Transverse colon (tissue), 4 donors: ENCODE results near the gene LRP4.

ENCODE experiments used
- POLR2A ChIP-seq: fragments of 450-650 bp; IDR thresholded peaks from one replicate; pipeline ENCODE4 v1.6.1; 2016; ENCODE audit warnings: antibody characterized with exemption, mild to moderate bottlenecking, moderate library complexity
- POLR2AphosphoS5 ChIP-seq, 3 donors: sonication (generic); formaldehyde crosslinking; IDR thresholded peaks; one replicate each; pipeline ENCODE4 v1.6.1; 2016; ENCODE audit warnings: antibody characterized with exemption in 3 of 3
- TF ChIP-seq, protein P1 (sequence below), 5 experiments: fragments of 200-600 bp in 3 of 5; fragments of 450-650 bp in 2 of 5; sonication (generic) in 3 of 5; IDR thresholded peaks; 1 replicate in 2 of 5; 2 replicates in 3 of 5; pipeline ENCODE4 v1.5.1; 2016 to 2017; ENCODE audit warnings: antibody characterized with exemption in 5 of 5, inconsistent platforms in 3 of 5, mild to moderate bottlenecking in 2 of 5, moderate library complexity in 1 of 5

DNA sequence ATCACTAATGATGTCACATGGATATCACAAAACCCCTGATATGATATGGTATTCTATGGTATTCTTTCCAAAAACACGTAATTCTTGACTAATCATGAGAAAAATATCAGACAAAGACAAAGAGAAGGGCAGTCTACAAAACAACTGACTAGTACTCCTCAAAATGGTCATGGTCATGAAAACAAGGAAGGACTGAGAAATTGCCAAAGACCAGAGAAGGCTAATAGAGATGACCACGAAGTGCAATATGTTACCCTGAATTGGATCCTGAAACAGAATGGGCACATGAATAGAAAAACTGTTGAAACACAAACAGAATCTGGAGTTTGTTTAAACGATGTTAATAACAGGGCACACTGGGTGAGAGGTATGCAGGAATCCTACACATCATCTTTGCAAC is 82.5 kb downstream of the LRP4 start:
- TF ChIP-seq, protein P1, sequence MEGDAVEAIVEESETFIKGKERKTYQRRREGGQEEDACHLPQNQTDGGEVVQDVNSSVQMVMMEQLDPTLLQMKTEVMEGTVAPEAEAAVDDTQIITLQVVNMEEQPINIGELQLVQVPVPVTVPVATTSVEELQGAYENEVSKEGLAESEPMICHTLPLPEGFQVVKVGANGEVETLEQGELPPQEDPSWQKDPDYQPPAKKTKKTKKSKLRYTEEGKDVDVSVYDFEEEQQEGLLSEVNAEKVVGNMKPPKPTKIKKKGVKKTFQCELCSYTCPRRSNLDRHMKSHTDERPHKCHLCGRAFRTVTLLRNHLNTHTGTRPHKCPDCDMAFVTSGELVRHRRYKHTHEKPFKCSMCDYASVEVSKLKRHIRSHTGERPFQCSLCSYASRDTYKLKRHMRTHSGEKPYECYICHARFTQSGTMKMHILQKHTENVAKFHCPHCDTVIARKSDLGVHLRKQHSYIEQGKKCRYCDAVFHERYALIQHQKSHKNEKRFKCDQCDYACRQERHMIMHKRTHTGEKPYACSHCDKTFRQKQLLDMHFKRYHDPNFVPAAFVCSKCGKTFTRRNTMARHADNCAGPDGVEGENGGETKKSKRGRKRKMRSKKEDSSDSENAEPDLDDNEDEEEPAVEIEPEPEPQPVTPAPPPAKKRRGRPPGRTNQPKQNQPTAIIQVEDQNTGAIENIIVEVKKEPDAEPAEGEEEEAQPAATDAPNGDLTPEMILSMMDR (IDR thresholded peaks at IDR 0.05), result no peak
- TF ChIP-seq POLR2AphosphoS5 (IDR thresholded peaks at IDR 0.05), result no peak
- no peak for TF ChIP-seq POLR2A
